ENCODE results near the gene NBPF14. TPM values are rescaled to one million over a fixed set of nuclear protein-coding genes. Genes with fewer than 3 reads are reported as not detected.
"Not testable (repeated sequence)": the region's sequence is repeated elsewhere in the genome, so short reads cannot be mapped to it uniquely, and the experiment has no call there.

Gene NBPF14
- 10 to 100 TPM; 25.5 to 26.0 TPM for total RNA-seq
- polyA plus RNA-seq, result 1 to 10 TPM; 4.2 to 8.2 TPM

GRCh38 chr1:148595911-148596310 lies at the start of gene NBPF14:
TSS of gene NBPF14 (minus strand) at chr1:148596011. CDS start at chr1:148595717, 294 bp downstream.
- POLR2A ChIA-PET (ENCODE audit: partially characterized antibody); DNase-seq; H3K9me3 ChIP-seq (ENCODE audit: control insufficient read depth in 1 of 2, low read length in 2 of 2); H3K4me3 Mint-ChIP-seq; H3K27ac ChIP-seq (ENCODE audit: low read depth, low read length); H3K27me3 ChIP-seq (ENCODE audit: insufficient read depth, low read length); H3K27me3 Mint-ChIP-seq; H3K4me3 ChIP-seq (ENCODE audit: low read length in 2 of 2); CTCF ChIA-PET (ENCODE audit: partially characterized antibody); H3K36me3 ChIP-seq (ENCODE audit: insufficient read depth, low read length); H3K9me3 Mint-ChIP-seq; H3K36me3 Mint-ChIP-seq; H3K4me1 ChIP-seq (ENCODE audit: insufficient read depth, low read length); H3K27ac Mint-ChIP-seq; intact Hi-C loops (cut with micrococcal nuclease); H3K4me1 Mint-ChIP-seq: not testable (repeated sequence)

- H3K36me3 ChIP-seq (ENCODE audit: insufficient read depth, low read length); CTCF ChIA-PET (ENCODE audit: partially characterized antibody); H3K4me1 ChIP-seq (ENCODE audit: insufficient read depth, low read length); H3K9me3 Mint-ChIP-seq; H3K27me3 ChIP-seq (ENCODE audit: insufficient read depth, low read length); DNase-seq; H3K4me3 ChIP-seq (ENCODE audit: low read length in 2 of 2); H3K27me3 Mint-ChIP-seq; H3K36me3 Mint-ChIP-seq; H3K4me3 Mint-ChIP-seq; POLR2A ChIA-PET (ENCODE audit: partially characterized antibody); H3K27ac ChIP-seq (ENCODE audit: low read depth, low read length); H3K27ac Mint-ChIP-seq; H3K4me1 Mint-ChIP-seq; H3K9me3 ChIP-seq (ENCODE audit: control insufficient read depth in 1 of 2, low read length in 2 of 2); intact Hi-C loops (cut with micrococcal nuclease): not testable (repeated sequence)
Observed at GRCh38 chr1:148625451-148625850, 29.6 kb upstream of the NBPF14 start.

GRCh38 chr1:148618216-148618615 lies 22.4 kb upstream of the NBPF14 start:
- POLR2A ChIA-PET (ENCODE audit: partially characterized antibody); H3K4me3 Mint-ChIP-seq; DNase-seq; H3K4me1 Mint-ChIP-seq; intact Hi-C loops (cut with micrococcal nuclease); H3K4me3 ChIP-seq (ENCODE audit: low read length in 2 of 2); H3K36me3 ChIP-seq (ENCODE audit: insufficient read depth, low read length); CTCF ChIA-PET (ENCODE audit: partially characterized antibody); H3K27me3 Mint-ChIP-seq; H3K27me3 ChIP-seq (ENCODE audit: insufficient read depth, low read length); H3K27ac ChIP-seq (ENCODE audit: low read depth, low read length); H3K9me3 Mint-ChIP-seq; H3K4me1 ChIP-seq (ENCODE audit: insufficient read depth, low read length); H3K36me3 Mint-ChIP-seq; H3K27ac Mint-ChIP-seq; H3K9me3 ChIP-seq (ENCODE audit: control insufficient read depth in 1 of 2, low read length in 2 of 2): not testable (repeated sequence)

GRCh38 chr1:148605266-148605665 lies 9.5 kb upstream of the NBPF14 start:
- H3K9me3 ChIP-seq (ENCODE audit: control insufficient read depth in 1 of 2, low read length in 2 of 2); intact Hi-C loops (cut with micrococcal nuclease); CTCF ChIA-PET (ENCODE audit: partially characterized antibody); DNase-seq; H3K9me3 Mint-ChIP-seq; H3K4me3 ChIP-seq (ENCODE audit: low read length in 2 of 2); H3K27me3 ChIP-seq (ENCODE audit: insufficient read depth, low read length); H3K4me3 Mint-ChIP-seq; H3K36me3 Mint-ChIP-seq; POLR2A ChIA-PET (ENCODE audit: partially characterized antibody); H3K4me1 Mint-ChIP-seq; H3K4me1 ChIP-seq (ENCODE audit: insufficient read depth, low read length); H3K27me3 Mint-ChIP-seq; H3K36me3 ChIP-seq (ENCODE audit: insufficient read depth, low read length); H3K27ac ChIP-seq (ENCODE audit: low read depth, low read length): not testable (repeated sequence)
- peak overlapping the region in 2 of 7 donors; percentile 51 to 63 for H3K27ac Mint-ChIP-seq

GRCh38 chr1:148595360-148595759 lies 451 bp downstream of the NBPF14 start:
- H3K4me1 ChIP-seq (ENCODE audit: insufficient read depth, low read length); H3K27ac Mint-ChIP-seq; H3K4me1 Mint-ChIP-seq; H3K4me3 Mint-ChIP-seq; H3K9me3 ChIP-seq (ENCODE audit: control insufficient read depth in 1 of 2, low read length in 2 of 2); H3K27ac ChIP-seq (ENCODE audit: low read depth, low read length); H3K36me3 ChIP-seq (ENCODE audit: insufficient read depth, low read length); CTCF ChIA-PET (ENCODE audit: partially characterized antibody); POLR2A ChIA-PET (ENCODE audit: partially characterized antibody); H3K27me3 ChIP-seq (ENCODE audit: insufficient read depth, low read length); H3K36me3 Mint-ChIP-seq; H3K27me3 Mint-ChIP-seq; H3K9me3 Mint-ChIP-seq; intact Hi-C loops (cut with micrococcal nuclease); H3K4me3 ChIP-seq (ENCODE audit: low read length in 2 of 2): not testable (repeated sequence)
- DNase-seq, result peak in 3 of 5 donors; percentile 0 to 5 (median 0)

- H3K27ac ChIP-seq (ENCODE audit: low read depth, low read length); intact Hi-C loops (cut with micrococcal nuclease); POLR2A ChIA-PET (ENCODE audit: partially characterized antibody); H3K4me1 ChIP-seq (ENCODE audit: insufficient read depth, low read length); DNase-seq; H3K9me3 ChIP-seq (ENCODE audit: control insufficient read depth in 1 of 2, low read length in 2 of 2); CTCF ChIA-PET (ENCODE audit: partially characterized antibody); H3K4me3 ChIP-seq (ENCODE audit: low read length in 2 of 2); H3K4me1 Mint-ChIP-seq; H3K27ac Mint-ChIP-seq; H3K36me3 ChIP-seq (ENCODE audit: insufficient read depth, low read length); H3K27me3 ChIP-seq (ENCODE audit: insufficient read depth, low read length); H3K27me3 Mint-ChIP-seq; H3K9me3 Mint-ChIP-seq; H3K4me3 Mint-ChIP-seq; H3K36me3 Mint-ChIP-seq: not testable (repeated sequence)
Observed at GRCh38 chr1:148591098-148591497, 4.7 kb downstream of the NBPF14 start.

- H3K4me1 ChIP-seq (ENCODE audit: insufficient read depth, low read length); H3K27ac Mint-ChIP-seq; H3K36me3 ChIP-seq (ENCODE audit: insufficient read depth, low read length); CTCF ChIA-PET (ENCODE audit: partially characterized antibody); H3K4me1 Mint-ChIP-seq; H3K9me3 Mint-ChIP-seq; intact Hi-C loops (cut with micrococcal nuclease); POLR2A ChIA-PET (ENCODE audit: partially characterized antibody); H3K4me3 Mint-ChIP-seq; H3K27ac ChIP-seq (ENCODE audit: low read depth, low read length); H3K4me3 ChIP-seq (ENCODE audit: low read length in 2 of 2); H3K36me3 Mint-ChIP-seq; H3K27me3 Mint-ChIP-seq; H3K27me3 ChIP-seq (ENCODE audit: insufficient read depth, low read length); H3K9me3 ChIP-seq (ENCODE audit: control insufficient read depth in 1 of 2, low read length in 2 of 2): not testable (repeated sequence)
- DNase-seq, result peak in 1 of 5 donors; percentile 29
Observed at GRCh38 chr1:148532158-148532557, 63.7 kb downstream of the NBPF14 start.

- H3K9me3 ChIP-seq (ENCODE audit: control insufficient read depth in 1 of 2, low read length in 2 of 2); H3K36me3 ChIP-seq (ENCODE audit: insufficient read depth, low read length); CTCF ChIA-PET (ENCODE audit: partially characterized antibody); H3K27ac ChIP-seq (ENCODE audit: low read depth, low read length); H3K9me3 Mint-ChIP-seq; POLR2A ChIA-PET (ENCODE audit: partially characterized antibody); H3K4me1 ChIP-seq (ENCODE audit: insufficient read depth, low read length); H3K36me3 Mint-ChIP-seq; H3K27me3 ChIP-seq (ENCODE audit: insufficient read depth, low read length); H3K4me1 Mint-ChIP-seq; H3K27me3 Mint-ChIP-seq: not testable (repeated sequence)
- peak overlapping the region; percentile 81 to 91 (median 82) for H3K4me3 Mint-ChIP-seq
- intact Hi-C loops (cut with micrococcal nuclease), result loop anchor here (10.0 kb wide), 1 partner anchor 154 kb away; no protein-coding TSS in a partner anchor
- H3K4me3 ChIP-seq (ENCODE audit: low read length in 2 of 2), result peak overlapping the region in 1 of 2 donors; percentile 24
- peak overlapping the region; percentile 82 to 98 (median 90) for H3K27ac Mint-ChIP-seq
- DNase-seq, result peak; percentile 70 to 79 (median 71)
Observed at GRCh38 chr1:148529101-148529567, 66.7 kb downstream of the NBPF14 start.
